ENCODE measurements around the gene SLC47A1. TPM values are rescaled to one million over a fixed set of nuclear protein-coding genes. Genes with fewer than 3 reads are reported as not detected.

Gene SLC47A1
- total and polyA plus RNA-seq, 9 of the 15 experiments (the other 6 are each of a cell fraction or from before 2014, with no cell fraction given) = not detected

DNA sequence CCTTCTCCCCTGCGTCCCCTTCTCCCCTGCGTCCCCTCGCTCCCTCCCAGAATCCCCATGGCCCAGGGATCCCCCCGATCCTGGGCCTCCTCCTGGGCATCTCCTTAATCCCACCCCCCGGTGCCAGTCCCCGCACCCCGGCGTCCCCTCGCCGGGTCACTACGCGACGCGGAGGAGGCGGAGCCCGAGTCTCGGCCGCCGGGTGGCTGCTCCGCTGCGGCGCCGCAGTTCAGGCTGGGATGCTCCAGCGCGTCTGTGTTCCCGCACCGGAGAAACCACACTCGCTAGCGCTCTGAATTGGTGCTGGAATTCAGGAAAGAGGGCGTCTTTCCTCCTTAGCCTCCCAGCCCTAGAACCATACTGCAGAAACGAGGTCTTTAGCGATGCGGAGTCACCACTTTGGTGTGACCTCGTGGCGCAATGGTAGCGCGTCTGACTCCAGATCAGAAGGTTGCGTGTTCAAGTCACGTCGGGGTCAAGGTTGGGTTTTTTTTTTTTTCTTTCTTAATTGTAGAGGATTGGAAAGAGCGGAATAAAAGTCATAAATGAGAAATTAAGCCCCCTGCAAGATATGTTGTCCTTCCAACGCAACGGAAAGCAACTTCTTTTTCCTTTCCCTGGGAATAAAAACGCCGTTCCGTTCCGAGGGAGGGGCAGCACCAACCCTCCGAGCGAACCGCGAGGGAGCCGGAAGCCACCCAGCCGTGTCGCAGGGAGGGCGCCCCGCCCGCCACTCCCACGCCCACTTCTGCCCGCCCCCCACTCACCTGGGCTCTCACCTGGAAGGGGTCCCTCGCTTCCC is 25.7 kb upstream of the SLC47A1 start (continued):
- TF ChIP-seq, protein P1, sequence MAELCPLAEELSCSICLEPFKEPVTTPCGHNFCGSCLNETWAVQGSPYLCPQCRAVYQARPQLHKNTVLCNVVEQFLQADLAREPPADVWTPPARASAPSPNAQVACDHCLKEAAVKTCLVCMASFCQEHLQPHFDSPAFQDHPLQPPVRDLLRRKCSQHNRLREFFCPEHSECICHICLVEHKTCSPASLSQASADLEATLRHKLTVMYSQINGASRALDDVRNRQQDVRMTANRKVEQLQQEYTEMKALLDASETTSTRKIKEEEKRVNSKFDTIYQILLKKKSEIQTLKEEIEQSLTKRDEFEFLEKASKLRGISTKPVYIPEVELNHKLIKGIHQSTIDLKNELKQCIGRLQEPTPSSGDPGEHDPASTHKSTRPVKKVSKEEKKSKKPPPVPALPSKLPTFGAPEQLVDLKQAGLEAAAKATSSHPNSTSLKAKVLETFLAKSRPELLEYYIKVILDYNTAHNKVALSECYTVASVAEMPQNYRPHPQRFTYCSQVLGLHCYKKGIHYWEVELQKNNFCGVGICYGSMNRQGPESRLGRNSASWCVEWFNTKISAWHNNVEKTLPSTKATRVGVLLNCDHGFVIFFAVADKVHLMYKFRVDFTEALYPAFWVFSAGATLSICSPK (IDR thresholded peaks at IDR 0.05; ENCODE audit: borderline replicate concordance) = no peak
- TF ChIP-seq WHSC1 (IDR thresholded peaks at IDR 0.05; ENCODE audit: low read length) = no peak
- no peak for TF ChIP-seq PTTG1 (tag; IDR thresholded peaks at IDR 0.05; ENCODE audit: low read depth)
- TF ChIP-seq NFIC (IDR thresholded peaks at IDR 0.05) = no peak; the same call in 1 of the 2 replicates
- TF ChIP-seq ZNF57 (CRISPR knock-in tag; IDR thresholded peaks at IDR 0.05) = no peak
- TF ChIP-seq BRF1 (IDR thresholded peaks at IDR 0.05; ENCODE audit: borderline replicate concordance, extremely low read depth, insufficient read length) = peak; percentile 8
- TF ChIP-seq ZBTB17 (CRISPR knock-in tag; IDR thresholded peaks at IDR 0.05) = no peak
- TF ChIP-seq SMARCB1 (IDR thresholded peaks at IDR 0.05; ENCODE audit: insufficient read length, low read depth) = no peak
- TF ChIP-seq RAD51 (IDR thresholded peaks at IDR 0.05; ENCODE audit: borderline replicate concordance, low read depth) = no peak; the same call in 1 of the 2 replicates
- no peak for TF ChIP-seq ZNF707 (CRISPR knock-in tag; conservative IDR thresholded peaks at IDR 0.05)
- peak; percentile 44; the same call in 1 of the 2 replicates for TF ChIP-seq ATF7 (IDR thresholded peaks at IDR 0.05)
- TF ChIP-seq, protein P2, sequence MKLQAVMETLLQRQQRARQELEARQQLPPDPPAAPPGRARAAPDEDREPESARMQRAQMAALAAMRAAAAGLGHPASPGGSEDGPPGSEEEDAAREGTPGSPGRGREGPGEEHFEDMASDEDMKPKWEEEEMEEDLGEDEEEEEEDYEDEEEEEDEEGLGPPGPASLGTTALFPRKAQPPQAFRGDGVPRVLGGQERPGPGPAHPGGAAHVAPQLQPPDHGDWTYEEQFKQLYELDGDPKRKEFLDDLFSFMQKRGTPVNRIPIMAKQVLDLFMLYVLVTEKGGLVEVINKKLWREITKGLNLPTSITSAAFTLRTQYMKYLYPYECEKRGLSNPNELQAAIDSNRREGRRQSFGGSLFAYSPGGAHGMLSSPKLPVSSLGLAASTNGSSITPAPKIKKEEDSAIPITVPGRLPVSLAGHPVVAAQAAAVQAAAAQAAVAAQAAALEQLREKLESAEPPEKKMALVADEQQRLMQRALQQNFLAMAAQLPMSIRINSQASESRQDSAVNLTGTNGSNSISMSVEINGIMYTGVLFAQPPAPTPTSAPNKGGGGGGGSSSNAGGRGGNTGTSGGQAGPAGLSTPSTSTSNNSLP (IDR thresholded peaks at IDR 0.05; ENCODE audit: borderline replicate concordance, low read depth, low read length) = no peak
- 0 out of 2 replicates have a peak, but pooled peaks have one; percentile 38 for TF ChIP-seq KDM2B (CRISPR knock-in tag; IDR thresholded peaks at IDR 0.05)
- TF ChIP-seq TBP (optimal IDR thresholded peaks at IDR 0.05; ENCODE audit: low read depth, low read length) = peak; percentile 99
- TF ChIP-seq, protein P3, sequence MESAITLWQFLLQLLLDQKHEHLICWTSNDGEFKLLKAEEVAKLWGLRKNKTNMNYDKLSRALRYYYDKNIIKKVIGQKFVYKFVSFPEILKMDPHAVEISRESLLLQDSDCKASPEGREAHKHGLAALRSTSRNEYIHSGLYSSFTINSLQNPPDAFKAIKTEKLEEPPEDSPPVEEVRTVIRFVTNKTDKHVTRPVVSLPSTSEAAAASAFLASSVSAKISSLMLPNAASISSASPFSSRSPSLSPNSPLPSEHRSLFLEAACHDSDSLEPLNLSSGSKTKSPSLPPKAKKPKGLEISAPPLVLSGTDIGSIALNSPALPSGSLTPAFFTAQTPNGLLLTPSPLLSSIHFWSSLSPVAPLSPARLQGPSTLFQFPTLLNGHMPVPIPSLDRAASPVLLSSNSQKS (CRISPR knock-in tag; IDR thresholded peaks at IDR 0.05) = no peak
- TF ChIP-seq ZNF124 (CRISPR knock-in tag; IDR thresholded peaks at IDR 0.05) = no peak
- TF ChIP-seq TAF7 (tag; IDR thresholded peaks at IDR 0.05) = no peak
- no peak for TF ChIP-seq FOXJ3 (CRISPR knock-in tag; IDR thresholded peaks at IDR 0.05)
- TF ChIP-seq, protein P4, sequence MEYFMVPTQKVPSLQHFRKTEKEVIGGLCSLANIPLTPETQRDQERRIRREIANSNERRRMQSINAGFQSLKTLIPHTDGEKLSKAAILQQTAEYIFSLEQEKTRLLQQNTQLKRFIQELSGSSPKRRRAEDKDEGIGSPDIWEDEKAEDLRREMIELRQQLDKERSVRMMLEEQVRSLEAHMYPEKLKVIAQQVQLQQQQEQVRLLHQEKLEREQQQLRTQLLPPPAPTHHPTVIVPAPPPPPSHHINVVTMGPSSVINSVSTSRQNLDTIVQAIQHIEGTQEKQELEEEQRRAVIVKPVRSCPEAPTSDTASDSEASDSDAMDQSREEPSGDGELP (CRISPR knock-in tag; IDR thresholded peaks at IDR 0.05; ENCODE audit: borderline replicate concordance) = peak; percentile 24; the same call in 1 of the 2 replicates
- TF ChIP-seq KLF1 (tag; IDR thresholded peaks at IDR 0.05) = no peak
- no peak for TF ChIP-seq MED1 (CRISPR knock-in tag; IDR thresholded peaks at IDR 0.05; ENCODE audit: borderline replicate concordance)
- peak; percentile 80 for TF ChIP-seq L3MBTL2 (IDR thresholded peaks at IDR 0.05)

Measured in K562 (cell line).